GM18909 (cell line): ENCODE results near the gene TMED6.

ENCODE experiments used
- ATAC-seq: cut with Tn5 transposase; IDR thresholded peaks from one replicate; pipeline ENCODE4 v1.9.1; 2021; ENCODE audit warnings: mild to moderate bottlenecking; ENCODE audit not compliant: unreplicated experiment, poor library complexity

The TMED6 gene

GRCh38 chr16:69325784-69326171, 25.8 kb downstream of the TMED6 start:
- ATAC-seq = no peak

GRCh38 chr16:69324585-69325253, 26.9 kb downstream of the TMED6 start:
- no peak for ATAC-seq

GRCh38 chr16:69324013-69324531, 27.5 kb downstream of the TMED6 start:
- no peak for ATAC-seq

GRCh38 chr16:69323415-69323814, 28.2 kb downstream of the TMED6 start:
- ATAC-seq = no peak

GRCh38 chr16:69322343-69322742, 29.2 kb downstream of the TMED6 start:
- ATAC-seq = no peak

- ATAC-seq = no peak
Measured at GRCh38 chr16:69321080-69321479, 30.5 kb downstream of the TMED6 start.

- no peak for ATAC-seq
Measured at GRCh38 chr16:69320740-69321073, 30.9 kb downstream of the TMED6 start.

- no peak for ATAC-seq
Measured at GRCh38 chr16:69319826-69320739, 31.5 kb downstream of the TMED6 start.

GRCh38 chr16:69319381-69319780, 32.2 kb downstream of the TMED6 start:
- ATAC-seq = no peak

- ATAC-seq = no peak
Measured at GRCh38 chr16:69318911-69319289, 32.7 kb downstream of the TMED6 start.

- no peak for ATAC-seq
Measured at GRCh38 chr16:69318177-69318910, 33.2 kb downstream of the TMED6 start.

- ATAC-seq = no peak
Measured at GRCh38 chr16:69316595-69317034, 35.0 kb downstream of the TMED6 start.

GRCh38 chr16:69315486-69316311, 35.9 kb downstream of the TMED6 start:
- ATAC-seq = no peak

GRCh38 chr16:69314534-69314933, 37.1 kb downstream of the TMED6 start:
- no peak for ATAC-seq

- no peak for ATAC-seq
Measured at GRCh38 chr16:69313469-69313868, 38.1 kb downstream of the TMED6 start.

- peak; percentile 52 for ATAC-seq
Measured at GRCh38 chr16:69311533-69312387, 39.8 kb downstream of the TMED6 start.

GRCh38 chr16:69310653-69311532, 40.7 kb downstream of the TMED6 start, which contains the start of gene VPS4A:
Gene VPS4A, plus strand, starts transcription at chr16:69311350. Its CDS starts 162 bp downstream, at chr16:69311512.
- peak; percentile 95 for ATAC-seq

- no peak for ATAC-seq
Measured at GRCh38 chr16:69309316-69309715, 42.3 kb downstream of the TMED6 start.
